ENCODE data around the gene DNAJC7. TPM values are rescaled to one million over a fixed set of nuclear protein-coding genes. Genes with fewer than 3 reads are reported as not detected.

Gene DNAJC7
- total RNA-seq, 1 donor from 2014 or later: 75.9 TPM

DNA sequence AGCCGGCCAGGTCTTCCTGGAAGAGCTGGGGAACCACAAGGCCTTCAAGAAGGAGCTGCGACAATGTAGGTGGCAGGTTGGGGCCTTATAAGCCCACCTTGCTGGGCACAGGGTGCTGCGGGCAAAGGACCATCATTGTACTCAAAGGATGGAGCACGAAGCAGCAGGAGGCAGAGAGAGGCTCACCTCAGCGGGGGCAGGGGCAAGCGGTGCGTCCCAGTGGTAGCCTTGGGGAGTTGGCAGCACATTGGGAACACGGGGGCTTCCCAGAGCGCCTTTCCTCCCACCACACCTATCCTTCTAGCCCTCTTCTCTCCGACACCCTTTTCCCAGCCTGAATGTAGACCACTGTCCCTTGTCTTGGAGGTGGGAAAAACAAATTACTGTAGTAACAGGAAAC lies 48.6 kb downstream of the DNAJC7 start:
- Histone ChIP-seq H3K4me3 (no peak overlapping the region), H3K27ac (no peak overlapping the region), H3K4me1 (peaks cover 16% of the 10 kb centered on the region), H3K27me3 (no peaks in the 10 kb centered on the region), H3K9me3 (no peaks in the 10 kb centered on the region), H3K36me3 (peaks cover 36% of the 10 kb centered on the region)
- no peak for DNase-seq
- TF ChIP-seq, protein P1, sequence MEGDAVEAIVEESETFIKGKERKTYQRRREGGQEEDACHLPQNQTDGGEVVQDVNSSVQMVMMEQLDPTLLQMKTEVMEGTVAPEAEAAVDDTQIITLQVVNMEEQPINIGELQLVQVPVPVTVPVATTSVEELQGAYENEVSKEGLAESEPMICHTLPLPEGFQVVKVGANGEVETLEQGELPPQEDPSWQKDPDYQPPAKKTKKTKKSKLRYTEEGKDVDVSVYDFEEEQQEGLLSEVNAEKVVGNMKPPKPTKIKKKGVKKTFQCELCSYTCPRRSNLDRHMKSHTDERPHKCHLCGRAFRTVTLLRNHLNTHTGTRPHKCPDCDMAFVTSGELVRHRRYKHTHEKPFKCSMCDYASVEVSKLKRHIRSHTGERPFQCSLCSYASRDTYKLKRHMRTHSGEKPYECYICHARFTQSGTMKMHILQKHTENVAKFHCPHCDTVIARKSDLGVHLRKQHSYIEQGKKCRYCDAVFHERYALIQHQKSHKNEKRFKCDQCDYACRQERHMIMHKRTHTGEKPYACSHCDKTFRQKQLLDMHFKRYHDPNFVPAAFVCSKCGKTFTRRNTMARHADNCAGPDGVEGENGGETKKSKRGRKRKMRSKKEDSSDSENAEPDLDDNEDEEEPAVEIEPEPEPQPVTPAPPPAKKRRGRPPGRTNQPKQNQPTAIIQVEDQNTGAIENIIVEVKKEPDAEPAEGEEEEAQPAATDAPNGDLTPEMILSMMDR (IDR thresholded peaks at IDR 0.05): no peak
- ATAC-seq: no peak
- intact Hi-C loops (cut with DNase I): loop anchor here (10.0 kb wide), 1 partner anchor 146 kb away; the partner anchor contains the start of gene DHX58

DNA sequence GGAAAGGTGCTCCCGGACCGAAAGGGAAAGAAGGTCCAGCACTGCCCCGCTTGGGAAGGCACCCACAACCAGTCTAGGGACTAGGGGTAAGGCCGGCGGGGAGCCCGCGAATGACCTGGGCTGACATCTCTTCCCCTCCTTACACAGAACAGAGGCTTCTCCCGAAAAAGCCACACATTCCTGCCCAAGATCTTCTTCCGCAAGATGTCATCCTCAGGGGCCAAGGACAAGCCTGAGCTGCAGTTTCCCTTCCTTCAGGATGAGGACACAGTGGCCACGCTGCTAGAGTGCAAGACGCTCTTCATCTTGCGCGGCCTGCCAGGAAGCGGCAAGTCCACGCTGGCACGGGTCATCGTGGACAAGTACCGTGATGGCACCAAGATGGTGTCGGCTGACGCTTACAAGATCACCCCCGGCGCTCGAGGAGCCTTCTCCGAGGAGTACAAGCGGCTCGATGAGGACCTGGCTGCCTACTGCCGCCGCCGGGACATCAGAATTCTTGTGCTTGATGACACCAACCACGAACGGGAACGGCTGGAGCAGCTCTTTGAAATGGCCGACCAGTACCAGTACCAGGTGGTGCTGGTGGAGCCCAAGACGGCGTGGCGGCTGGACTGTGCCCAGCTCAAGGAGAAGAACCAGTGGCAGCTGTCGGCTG lies 49.2 kb downstream of the DNAJC7 start:
- TF ChIP-seq, protein P1 (IDR thresholded peaks at IDR 0.05): no peak
- DNase-seq: no peak
- no peak for ATAC-seq
- H3K9me3 ChIP-seq: no peaks in the 10 kb centered on the region
- peaks cover 16% of the 10 kb centered on the region for H3K4me1 ChIP-seq
- peak overlapping the region; percentile 94 for H3K4me3 ChIP-seq
- intact Hi-C loops (cut with DNase I): loop anchor here (10.0 kb wide), 1 partner anchor 147 kb away; the partner anchor contains the start of gene DHX58
- H3K27me3 ChIP-seq: no peaks in the 10 kb centered on the region
- peak overlapping the region; percentile 92 for H3K27ac ChIP-seq
- H3K36me3 ChIP-seq: peaks cover 30% of the 10 kb centered on the region

DNA sequence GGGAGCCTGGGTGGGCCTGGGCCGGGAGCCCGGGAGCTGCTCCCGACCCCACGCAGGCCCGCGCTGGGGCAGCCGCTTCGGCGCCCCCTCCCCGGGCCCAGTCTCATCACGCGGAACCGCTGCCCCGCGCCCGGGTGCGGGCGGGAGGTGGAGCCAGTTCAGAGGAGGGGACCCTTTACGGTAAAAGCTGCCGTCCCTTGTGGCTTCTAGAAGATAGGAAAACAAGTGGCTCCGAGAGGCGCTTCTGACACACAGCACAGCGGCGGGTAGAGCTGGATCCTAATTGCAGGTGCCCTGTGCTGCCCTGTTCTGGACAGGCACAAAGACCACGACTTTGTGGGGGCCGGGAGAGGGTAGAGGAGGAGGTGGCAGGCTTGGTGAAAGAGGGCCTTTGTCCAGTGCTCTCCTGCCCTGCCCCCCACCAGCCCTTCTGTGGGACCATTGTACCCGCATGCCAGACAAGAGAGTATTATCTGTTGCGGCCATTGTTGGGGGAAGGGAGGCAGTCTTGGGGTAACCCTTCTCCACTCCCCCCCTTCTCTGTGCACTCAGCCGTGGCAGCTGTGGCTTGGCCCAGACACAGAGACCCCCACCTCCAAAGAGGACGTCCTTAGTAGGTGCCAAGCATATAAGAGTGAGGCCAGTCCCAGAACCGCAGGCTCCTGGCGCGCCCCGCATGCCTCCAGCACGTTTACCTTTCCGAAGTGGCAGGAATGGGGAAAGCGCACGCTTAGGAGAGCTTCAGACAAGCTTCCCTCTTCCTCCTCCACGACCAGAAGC lies 49.9 kb downstream of the DNAJC7 start:
- H3K36me3 ChIP-seq: peaks cover 23% of the 10 kb centered on the region
- H3K27ac ChIP-seq: peak overlapping the region; percentile 92
- no peak for DNase-seq
- TF ChIP-seq, protein P1 (IDR thresholded peaks at IDR 0.05): no peak
- H3K9me3 ChIP-seq: no peaks in the 10 kb centered on the region
- peak overlapping the region; percentile 94 for H3K4me3 ChIP-seq
- no peaks in the 10 kb centered on the region for H3K27me3 ChIP-seq
- intact Hi-C loops (cut with DNase I): loop anchor here (10.0 kb wide), 1 partner anchor 147 kb away; the partner anchor contains the start of gene DHX58
- ATAC-seq: no peak
- peaks cover 16% of the 10 kb centered on the region for H3K4me1 ChIP-seq

DNA sequence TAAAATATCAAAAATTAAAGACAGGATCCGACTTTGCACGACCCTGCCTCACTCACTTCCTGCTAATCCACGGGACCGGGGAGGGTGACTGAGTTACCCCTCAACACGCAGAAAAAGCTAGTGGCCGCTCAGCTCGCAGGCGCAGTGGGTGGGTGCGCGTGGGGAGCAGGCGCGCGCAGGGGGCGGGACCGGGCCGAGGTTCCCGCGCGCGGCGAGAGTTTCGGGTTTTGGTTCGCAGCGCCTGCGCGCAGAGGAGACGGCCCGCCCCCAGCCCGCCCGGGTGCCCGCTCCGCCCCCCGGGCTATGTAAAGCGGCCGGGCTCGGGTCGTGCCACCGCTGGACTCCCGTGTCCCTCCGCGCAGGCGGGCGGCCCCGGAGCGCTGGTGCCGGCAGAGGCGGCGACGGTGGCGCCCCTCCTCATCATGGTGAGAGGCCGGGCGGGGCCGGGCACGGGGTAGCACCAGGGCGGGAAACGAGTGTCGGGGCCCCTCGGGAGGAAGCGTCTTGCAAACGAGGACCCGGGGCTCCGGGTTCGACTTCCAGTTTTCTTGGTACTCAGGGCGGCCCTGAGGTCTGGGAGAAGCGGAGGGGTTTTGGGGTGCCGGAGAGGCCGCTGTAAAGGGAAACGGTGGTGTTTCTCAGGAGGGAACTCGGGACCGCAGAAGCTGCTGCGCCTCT lies 50.6 kb downstream of the DNAJC7 start, which contains the start of gene CNP:
CNP (plus strand) TSS at position 333 of the 678 bp plus-strand sequence; CDS start at position 423, 90 bp downstream.
- DNase-seq (peak; percentile 96), ATAC-seq (peak; percentile 94)
- intact Hi-C loops (cut with DNase I): loop anchor here (10.0 kb wide), 1 partner anchor 148 kb away; the partner anchor contains the start of gene DHX58
- Histone ChIP-seq H3K4me3 (peak within 1 kb of the TSS; percentile 94), H3K9me3 (no peaks in the 10 kb centered on the region), H3K4me1 (peaks cover 16% of the 10 kb centered on the region), H3K27ac (peak within 1 kb of the TSS; percentile 92), H3K36me3 (peaks cover 15% of the 10 kb centered on the region), H3K27me3 (no peaks in the 10 kb centered on the region)
- TF ChIP-seq, protein P1 (IDR thresholded peaks at IDR 0.05): no peak

DNA sequence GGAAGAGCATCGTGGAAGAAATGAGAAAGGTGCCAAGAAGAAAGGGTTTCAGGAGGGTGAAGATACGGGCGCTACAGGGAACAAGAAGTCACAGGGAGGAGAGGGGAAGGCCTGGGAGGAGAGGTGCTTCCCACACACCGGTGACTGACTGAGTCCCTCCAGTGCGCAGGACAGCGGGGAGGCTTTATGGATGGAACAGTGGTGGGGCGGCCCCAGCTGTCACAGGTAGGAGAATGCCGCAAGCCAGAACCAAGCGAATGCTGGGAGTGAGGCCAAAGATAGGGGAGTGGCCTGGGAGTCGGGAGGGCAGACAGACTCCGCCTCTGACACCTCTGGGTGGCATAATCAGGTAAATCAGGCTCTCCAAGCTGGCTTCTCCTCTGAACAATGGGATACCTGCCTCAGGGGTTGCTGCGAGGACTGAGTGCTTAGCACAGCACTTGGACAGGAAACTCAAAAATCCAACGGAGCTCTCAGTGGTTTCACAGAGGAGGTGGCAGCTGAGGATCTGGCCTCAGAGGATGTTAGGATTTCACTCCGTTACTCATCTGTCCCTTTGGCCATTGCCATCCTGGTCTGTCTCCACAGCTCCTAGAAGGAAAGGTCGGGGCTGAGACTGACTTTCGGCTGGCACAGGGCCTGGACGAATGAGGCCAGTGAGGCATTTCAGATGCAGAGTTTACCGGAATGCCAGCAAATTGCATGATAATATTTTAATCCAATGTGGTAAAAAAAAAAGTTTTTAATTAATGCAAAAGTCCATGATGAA lies 51.4 kb downstream of the DNAJC7 start:
- Histone ChIP-seq H3K9me3 (no peaks in the 10 kb centered on the region), H3K27ac (peak overlapping the region; percentile 92), H3K4me1 (peaks cover 16% of the 10 kb centered on the region), H3K4me3 (peak overlapping the region; percentile 94), H3K27me3 (no peaks in the 10 kb centered on the region), H3K36me3 (peaks cover 15% of the 10 kb centered on the region)
- TF ChIP-seq, protein P1 (IDR thresholded peaks at IDR 0.05): no peak
- DNase-seq: peak; percentile 87
- intact Hi-C loops (cut with DNase I): loop anchor here (10.0 kb wide), 1 partner anchor 149 kb away; the partner anchor contains the start of gene DHX58
- ATAC-seq: peak; percentile 74
